Stimulated activated CD4-positive, alpha-beta T cell treated with anti-CD3 and anti-CD28 coated beads, Interleukin-2, amount 100 ng/mL, for 24 hours (primary cell): ENCODE data around the gene NENF.
A peak's percentile ranks its signal among the peaks of the same experiment; 100 is the strongest.

Source experiments
- DNase-seq, 2 donors: peaks; one replicate each; pipeline ENCODE4 v3.0.0-alpha.2; 2020

NENF gene

DNA sequence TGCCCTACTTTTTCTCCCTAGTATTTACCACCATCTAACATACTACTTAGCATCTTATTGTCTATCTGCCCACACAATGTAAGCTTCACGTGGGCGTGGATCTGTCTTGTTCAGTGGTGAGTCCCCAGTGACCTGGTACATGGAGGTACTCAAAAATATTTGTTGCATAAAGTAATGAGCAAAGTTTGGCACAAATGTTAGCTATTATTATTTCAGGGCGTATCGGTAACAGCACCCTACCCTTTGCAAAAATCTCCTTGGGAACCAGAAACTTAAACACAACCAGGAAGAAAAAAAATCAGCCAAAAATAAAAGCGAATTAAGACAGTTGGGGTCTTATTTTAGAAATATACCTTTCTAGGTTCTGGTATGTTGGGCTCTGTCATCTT is 454 bp upstream of the NENF start:
- DNase-seq: no peak

DNA sequence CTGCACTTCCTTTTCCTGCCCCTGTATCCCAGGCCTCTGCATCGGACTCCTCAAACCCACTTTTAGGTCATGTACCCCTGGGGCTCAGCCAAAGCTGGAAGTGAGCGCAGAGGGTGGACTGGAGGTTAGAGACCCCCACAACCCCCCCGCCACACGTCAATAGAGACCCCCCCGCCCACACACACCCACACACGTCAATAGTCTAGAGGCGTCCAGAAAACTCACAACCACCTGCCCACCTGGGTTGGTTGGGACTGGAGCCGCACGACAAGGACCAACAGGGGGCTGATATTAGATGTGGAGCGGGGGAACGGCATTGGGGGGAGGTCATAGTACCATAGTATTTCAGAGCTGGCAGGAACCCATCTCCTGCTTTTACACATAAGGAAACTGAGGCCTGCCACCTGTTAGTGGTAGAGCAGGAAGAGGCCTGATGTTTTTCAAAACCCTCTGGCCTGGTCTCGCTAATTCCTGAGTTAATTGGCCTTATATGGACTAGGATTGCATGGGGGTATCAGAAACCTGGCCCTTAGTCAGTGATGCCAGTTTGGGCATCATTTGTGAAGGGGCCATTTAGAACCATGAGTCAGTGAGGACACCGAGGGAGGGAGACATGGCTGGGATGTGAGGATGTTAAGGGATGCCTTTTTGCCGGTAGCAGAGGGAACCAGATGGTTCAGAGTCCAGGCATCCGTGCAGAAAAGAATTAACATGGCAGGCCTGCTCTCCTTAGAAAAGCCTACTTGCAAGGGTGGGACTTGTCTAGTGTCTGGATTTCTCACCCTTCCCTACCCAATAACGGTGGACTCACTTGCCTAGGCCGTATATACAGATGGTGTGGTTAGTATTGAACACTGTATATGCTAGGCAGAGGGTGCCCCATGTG is 1.1 kb downstream of the NENF start:
- no peak for DNase-seq

DNA sequence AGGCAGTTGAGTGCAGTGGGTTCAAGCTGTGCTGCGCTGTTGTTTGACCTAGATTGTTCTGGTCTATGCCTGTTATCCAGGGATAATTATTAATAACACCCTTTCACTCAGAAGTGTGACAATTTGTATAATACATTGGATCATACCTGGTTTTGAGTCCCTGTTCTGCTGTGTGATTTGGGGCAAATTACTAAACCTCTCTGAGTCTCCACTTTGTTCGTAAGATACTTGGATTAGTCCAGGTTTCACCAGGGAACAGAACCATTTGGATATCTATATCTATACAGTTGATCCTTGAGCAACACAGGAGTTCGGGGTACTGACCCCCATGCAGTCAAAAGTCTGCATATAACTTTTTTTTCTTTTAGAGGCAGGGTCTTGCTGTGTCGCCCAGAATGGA is 2.3 kb downstream of the NENF start:
- no peak for DNase-seq

DNA sequence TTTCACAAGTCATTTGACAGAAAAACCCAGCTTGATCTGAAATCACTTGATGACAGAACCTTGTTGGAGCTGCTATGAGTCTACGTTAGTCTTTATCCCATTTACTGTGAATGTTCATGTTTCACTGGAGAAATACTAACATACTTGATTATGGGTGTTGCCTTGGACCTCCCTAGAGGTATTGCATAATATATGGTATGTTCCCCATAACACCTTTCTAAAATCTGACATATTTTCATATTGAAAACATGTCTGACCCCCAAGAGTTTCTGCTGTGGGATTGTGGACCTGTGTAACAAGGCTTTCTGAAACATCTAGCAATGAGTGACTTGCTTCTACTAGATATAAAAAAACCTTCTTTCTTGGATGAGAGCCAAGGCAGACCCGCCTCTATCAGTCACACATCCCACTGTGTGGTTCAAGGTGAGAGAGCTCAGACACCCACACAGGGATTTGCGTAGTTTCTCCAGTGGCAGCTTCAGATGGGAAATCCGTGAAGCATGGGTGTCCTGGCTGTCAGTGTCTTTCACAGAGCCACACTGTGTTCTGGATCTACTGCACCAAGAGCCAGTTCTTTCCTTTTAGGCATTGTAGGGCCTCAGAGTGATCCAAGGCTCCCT is 4.6 kb downstream of the NENF start:
- DNase-seq: no peak

DNA sequence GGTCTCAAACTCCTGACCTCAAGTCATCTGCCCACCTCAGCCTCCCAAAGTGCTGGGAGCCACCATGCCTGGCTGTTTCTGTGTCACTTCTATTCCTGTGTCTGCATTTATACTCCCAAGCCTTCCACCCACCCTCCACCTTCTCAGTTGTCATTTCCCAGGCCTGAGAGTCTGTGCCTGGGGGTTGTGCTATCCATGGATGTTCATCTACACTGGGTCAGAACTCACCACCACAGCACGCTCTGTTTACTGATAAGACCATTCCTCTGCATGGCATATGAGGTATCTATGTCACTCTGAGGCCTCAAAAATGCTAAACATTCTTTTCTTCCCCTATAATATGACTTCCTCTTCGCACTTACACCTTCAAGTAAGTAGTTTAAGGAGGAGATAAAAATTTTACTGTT is 6.1 kb downstream of the NENF start:
- DNase-seq: no peak

DNA sequence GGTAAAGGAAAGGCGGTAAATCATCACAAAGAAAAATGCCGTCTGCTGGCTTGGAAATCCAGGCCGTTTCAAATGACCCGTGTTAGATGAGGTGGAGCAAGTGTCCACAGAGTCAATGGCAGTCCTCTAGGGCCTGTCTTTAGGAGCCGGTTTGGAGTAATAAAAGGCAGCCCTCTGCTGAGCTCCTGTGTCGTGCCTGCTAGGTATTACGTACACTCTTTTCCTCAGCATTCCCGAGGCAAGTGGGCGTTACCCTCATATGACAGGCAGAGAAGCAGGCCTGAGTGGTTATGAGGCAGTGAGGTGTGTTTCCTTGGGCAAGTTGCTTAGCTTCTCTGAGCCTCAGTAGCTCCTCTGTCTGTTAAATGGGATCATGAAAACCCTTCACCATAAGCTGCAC is 7.7 kb downstream of the NENF start:
- no peak for DNase-seq

DNA sequence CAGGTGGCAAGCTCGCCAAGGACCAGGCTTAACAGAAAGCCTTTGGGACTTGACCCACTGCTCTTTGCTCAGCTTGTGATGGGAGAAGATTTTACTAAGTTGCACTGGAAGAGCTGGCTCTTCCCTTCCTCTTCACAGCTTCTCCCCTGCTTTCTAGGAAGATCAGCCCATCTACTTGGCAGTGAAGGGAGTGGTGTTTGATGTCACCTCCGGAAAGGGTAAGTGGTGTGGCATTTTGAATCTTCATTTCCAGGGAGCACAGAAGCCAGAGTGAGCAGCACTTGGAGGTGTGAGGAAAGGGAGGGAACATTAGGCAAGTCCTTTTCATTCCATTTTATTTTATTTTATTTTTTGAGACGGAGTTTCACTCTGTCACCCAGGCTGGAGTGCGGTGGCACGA is 9.7 kb downstream of the NENF start:
- DNase-seq: no peak

DNA sequence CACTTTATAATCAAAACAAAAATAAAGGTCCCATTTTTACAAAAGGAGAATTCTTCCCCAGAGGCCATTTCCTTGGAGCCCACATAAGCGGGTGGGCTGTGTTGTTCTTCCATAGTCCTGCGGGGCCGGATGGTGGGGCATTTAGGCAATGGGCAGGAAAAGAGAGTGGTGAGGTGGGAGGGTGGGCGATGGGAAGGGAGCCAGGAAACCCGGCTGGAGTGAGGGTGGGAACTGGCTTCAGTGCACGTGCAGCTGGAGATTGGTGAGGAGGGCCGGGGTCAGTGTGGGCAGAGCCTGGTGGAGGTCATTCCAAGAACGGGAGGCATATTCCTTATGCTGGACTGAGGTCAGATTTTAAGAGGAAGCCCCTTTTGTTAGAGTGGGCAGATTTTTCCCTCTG is 13.6 kb downstream of the NENF start:
- no peak for DNase-seq

DNA sequence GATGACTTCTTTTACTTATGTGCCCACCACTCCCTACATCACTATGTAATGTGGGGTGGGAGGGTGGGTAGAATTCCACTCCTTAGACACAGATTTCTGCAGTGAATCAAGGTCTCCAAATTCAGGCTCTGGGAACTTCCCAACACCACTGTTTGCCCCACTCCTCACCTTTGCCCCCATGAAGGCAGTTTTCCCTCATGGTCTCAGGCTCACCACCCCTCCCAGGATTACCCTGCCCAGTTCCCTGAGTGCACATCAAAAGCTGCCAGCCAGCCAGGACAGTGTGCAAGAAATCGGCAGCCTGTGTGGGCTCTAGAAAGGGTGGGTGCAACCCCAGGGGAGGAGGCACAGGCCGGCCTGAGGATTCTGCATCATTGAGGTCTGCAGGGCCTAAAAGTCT is 14.8 kb downstream of the NENF start:
- no peak for DNase-seq

DNA sequence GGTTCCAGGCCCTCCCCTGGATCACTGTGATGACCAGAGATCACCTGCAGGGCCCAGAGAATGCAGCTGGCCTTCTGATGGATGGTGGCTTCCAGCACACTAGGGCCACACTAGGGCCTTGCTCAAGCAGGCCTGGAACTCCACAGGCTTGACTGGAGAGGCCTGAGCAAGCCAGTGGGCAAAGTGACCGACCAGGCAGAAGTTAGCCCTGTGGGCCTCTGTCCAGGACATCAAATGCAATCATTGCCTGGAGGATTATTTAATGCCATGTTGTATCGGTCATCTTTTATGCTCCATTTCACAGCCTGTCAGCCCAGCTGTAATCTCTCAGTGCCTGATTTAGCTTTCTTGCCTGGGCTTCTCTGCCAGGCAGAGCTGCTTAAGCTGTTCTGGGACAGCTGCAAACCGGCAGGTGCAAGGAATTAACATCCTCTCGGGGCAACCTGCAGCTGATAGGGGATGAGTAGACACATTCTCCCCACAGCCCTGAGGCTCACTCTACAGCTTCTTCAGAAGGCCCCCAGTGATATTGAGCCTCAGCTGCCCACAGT is 17.7 kb downstream of the NENF start:
- DNase-seq: no peak

DNA sequence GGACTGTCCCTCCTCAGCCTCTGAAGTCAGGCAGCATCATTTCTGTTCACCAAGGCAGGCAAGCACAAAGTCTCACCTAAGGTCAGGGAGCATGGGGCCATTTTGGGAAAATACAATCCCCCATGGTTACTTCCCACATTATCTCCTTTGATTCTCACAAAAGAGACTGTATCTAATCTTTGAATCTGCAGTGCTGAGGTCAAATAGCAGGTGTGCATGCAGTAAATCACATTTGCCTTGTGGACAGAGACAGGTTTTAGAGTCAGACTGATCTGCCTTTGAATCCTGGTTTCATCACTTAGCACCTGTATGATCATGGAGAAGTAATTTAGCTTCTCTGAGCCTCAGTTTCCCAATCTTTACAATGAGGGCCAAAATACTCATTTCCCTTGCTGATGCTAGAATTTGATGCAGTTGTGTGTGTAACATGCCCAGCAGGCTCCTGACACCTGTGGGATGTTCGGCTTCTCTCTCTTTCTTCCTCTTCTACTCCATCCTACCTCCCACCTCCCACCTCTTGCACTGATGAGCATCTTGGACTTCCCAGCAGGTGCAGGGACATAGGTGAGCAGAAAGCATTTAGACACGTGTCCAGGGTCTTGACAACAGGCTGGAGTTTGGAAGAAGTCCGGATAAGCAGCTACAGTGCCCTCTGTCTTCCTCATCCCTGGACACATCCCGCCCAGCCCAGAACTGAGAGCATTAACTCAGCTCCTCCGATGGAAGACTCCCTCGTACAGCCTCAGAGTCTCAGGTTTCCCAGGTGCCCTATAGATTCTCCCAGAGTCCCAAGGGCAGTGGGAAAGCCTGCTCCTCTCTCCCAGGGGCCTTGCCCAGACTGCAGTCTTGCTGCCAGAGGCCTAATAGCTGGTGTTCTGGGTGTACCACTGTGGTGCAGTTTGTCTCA is 18.9 kb downstream of the NENF start:
- no peak for DNase-seq

DNA sequence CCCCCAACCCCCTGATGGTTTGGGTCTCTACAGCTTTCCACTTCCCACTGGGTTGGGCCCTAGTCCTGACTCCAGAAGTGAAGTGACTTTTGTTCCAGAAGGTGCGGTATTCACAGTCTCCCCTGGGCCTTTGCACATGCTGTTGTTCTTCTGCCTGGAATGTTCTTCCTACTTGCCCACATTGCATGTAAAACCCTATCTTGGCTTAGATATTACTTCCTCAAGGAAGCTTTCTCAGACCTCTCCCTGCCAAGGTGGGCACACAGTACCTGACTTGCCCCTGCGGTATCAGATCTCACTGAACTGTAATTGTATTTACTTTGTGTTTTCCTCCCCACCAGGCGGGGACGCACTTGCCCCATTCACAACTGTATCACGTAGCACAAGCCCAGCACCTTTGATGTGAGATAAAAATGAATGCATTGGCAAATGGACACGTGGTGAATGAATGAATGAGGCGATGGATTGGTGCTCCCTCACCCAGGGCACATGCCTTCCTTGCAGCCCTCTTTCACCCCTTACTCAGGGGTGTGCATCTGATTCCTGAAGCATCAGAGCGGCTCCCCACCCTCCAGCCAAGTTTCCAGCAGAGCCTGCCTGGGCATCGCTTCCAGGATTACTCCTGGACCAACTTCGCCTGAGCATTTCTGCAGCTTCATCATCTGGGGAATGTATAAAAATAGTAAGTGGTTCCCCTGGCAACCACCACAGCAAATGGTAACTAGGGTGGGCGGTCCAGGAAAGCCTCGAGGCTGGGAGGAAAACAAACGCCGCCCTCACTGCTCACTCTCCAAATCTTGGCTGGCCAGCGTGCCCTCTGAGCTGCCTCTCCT is 19.8 kb downstream of the NENF start:
- no peak for DNase-seq

DNA sequence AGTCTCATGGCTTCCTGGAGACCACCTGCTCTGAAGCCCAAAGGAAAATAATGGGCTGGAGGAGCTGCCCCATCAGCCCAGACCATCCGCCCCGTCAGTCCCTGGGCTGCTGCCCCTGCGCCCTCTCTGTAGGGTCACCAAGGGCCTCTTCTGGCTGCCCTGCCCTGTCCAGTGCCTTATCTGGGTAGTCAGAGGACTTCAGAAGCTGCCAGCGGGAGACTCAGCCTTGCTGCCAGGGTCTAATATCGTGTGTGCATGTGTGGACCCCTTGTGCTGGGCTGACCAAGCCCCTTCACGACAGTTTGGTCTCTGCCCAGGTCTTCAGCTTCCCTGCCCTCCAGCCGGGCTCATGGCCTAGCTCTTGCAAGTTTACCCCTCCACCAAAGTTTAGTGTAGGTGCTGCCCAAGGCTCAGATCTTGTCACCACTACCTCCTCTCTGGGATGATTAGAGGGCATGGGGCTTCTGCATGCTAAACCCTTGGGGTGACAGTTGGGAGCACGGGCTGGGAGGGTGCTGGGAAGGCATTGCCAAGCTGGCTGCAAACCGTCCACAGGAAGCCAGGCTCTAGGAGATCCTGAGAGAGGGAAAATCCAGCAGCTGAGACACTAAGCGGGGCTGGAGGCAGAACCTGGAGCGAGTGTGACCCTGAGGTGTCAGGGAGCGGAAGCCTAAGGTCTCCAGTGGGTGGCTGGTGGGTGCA is 20.6 kb downstream of the NENF start:
- no peak for DNase-seq

DNA sequence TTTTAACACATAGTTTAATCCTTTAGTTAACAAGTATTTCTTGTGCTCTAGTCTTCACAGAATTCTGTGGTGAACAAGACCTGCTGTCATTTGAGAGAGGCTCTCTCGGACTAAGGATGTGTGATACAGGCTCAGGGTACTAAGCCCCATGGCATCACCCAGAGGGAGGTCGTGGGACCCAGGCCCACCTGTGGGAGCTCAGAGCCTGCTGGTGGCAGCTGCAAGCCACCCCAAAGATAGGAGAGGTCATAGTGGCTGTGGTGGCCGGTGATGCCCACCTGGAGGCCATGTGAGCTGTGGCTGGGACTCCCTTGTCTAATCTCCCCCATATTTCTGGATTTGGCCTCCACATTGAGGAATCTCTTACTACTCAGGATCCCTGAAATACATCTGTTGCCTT is 22.0 kb downstream of the NENF start:
- DNase-seq: no peak

DNA sequence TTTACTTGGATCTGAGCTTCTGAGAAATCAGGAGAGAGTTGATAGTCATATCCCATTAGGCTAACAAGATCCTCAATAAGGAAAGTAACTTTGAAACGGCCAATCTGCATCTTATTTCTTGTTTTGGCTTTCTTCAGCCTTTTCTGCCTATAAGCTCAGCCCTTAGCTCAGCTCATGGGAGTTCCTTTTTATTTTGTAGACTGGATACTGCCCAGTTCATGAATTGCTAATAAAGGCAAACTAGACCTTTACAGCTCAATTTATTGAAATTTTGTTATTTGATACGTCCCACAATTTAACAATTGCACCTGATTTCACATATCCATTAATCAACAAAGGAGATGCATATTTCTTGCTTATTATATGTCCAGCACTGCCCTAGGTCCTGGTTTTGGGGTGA is 22.7 kb downstream of the NENF start:
- no peak for DNase-seq

DNA sequence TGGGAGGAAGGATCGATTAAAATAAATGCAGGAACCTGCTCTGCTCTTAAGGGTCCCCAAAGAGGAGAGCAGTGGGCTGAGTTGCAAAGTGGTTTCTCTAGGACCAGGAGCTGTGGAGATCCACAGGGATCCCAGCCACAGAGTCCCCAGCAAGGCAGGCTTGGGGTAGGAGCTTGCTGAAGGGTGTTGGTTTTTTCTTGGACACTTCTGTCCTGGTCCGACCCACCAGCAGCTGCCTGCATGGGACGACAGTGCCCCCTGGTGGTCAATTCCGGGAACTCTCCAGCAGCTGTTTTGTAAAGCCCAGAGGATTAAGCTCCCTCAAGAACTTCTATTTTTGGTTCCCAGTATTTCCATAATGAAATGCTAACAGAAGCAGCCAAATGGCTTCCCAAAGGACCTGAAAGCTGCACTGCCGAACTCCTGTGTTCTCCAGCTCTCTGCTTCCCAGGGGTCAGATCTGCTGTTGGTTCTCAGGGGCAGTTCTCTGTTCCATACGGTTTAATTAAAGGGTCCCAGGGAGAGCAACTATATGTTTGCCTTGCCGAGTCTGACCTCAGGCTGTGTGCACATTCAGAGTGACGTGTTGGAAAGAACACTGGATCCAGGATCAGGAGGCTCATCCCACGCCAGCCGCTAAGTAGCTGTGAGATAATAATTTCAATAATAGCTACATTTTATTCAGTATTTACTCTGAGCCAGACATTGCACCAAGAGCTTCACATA is 23.2 kb downstream of the NENF start:
- DNase-seq: peak; percentile 90 to 91

DNA sequence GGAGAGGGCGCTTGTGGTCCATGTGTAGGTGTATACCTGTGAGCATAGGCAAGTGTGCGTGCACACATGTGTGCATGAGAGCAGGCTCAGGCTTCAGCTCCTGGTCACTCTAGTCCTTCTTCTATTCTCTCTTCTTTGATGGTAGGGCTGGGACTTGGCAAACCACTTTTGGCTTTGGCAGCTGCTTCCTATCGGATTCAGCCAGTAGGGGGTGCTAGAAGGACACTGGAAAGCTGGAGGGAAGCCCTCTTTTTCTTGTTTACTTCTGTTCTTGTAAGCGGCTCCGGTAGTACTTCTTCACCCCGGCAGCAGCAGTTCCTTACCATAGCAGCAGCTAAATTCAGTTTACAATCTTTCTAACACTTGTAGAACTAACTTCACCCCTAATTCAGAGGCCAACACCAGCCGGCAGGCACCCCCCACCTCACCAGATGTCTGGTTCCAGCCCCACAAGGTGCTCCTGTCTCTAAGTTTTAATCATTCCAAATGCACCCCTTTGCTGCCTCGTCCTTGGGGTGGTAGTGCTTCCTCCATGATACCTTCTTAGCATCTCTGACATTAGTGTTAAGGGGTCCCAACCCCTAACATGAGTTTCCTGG is 25.1 kb downstream of the NENF start:
- peak; percentile 69 to 70 for DNase-seq

DNA sequence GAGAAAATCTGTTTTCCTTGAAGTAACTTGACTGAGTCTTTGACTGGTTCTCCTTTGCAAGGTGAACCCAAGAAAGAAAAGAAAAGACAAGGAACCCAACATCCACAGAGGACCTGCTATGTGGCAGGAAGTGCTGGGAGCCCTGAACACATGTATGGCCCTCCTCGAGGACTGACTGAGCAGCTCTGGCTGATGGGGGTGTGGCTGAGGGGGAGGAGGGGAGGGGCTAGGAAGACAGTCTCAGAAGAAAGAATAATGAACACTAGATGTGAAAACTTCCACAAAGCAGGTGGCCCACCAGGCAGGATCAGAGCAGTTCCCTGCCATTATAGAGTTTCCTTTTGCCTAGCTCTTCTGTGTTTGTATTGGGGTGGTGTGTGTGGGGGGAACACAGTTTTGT is 26.1 kb downstream of the NENF start:
- no peak for DNase-seq

DNA sequence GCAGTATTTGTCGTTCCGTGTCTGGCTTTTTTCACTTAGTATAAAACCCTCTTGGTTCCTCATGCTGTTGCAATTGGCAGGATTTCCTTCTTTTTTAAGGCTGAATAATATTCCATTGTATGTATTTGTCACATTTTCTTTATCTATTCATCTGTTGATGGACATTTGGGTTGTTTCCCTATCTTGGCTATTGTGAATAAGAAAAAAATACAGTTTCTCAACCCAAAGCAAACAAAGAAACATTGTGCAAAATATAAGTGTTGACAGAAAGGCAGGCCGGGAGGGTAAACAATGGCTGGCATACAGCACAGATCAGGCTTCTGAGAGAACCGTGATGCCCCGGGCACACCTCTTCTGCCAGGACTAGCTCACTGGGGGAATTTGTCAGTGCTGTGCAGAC is 26.9 kb downstream of the NENF start:
- no peak for DNase-seq

DNA sequence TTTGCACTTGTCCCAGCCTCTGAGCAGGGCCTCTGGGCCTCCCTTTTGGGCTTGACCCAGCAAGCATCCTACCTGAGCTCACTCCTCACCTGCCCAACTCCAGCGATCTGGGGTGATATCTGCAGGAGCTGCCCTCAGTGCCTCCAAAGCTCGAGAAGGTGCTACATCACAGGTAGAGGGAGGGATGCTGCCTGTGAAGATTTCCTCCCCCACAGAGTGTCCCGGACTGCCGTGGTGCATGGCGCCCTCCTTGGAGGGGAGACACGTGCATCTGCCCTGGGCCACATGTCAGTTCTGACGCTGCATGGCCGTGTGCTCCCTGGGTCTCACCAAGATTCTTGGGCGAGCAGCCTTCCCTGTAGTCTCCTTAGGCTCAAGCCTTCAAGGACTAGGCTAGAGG is 27.7 kb downstream of the NENF start:
- no peak for DNase-seq
